Stimulated activated CD8-positive, alpha-beta memory T cell treated with anti-CD3 and anti-CD28 coated beads, Interleukin-15, amount 100 ng/mL, for 1 hour (primary cell): ENCODE results near the gene VPS13A.

Experiments
- DNase-seq: peaks from one replicate; pipeline ENCODE4 v3.0.0-alpha.2; 2020; ENCODE audit warnings: low read depth

The VPS13A gene

DNA sequence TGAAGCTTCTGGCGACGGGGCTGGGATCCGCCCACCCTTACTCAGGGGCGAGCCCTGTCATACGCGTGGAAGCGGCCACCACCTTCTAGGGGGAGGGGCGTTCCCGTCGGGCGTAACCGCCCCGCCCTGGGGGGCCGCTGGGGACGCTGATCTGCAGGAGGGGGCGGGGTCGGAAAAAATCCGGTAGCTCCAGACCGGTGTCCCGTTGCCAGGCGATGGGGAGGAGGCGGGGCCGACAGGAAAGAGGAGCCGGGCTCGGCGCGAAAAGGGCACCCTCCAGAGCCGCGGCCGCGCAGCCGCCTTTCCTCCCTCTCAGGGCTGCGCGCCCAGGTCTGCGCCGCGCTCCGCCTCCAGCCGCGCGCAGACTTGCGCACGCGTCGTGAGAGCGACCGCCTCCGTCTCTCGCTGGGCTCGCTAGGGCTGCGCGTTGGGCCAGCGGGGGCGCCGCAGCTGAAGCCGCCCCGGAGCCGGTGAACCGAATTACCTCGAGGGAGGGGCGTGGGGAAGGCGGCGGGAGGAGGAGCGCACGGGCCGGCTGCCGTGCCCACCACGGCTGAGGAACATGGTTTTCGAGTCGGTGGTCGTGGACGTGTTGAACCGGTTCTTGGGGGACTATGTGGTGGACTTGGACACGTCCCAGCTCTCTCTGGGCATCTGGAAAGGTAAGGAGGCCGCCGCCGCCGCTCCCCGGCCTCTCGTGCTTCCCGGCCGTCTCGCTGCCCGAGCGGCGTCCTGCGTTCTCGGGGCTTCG, at the start of gene VPS13A:
VPS13A (plus strand) TSS at position 392 of the 751 bp plus-strand sequence; CDS start at position 563, 171 bp downstream.
- DNase-seq = peak; percentile 76

DNA sequence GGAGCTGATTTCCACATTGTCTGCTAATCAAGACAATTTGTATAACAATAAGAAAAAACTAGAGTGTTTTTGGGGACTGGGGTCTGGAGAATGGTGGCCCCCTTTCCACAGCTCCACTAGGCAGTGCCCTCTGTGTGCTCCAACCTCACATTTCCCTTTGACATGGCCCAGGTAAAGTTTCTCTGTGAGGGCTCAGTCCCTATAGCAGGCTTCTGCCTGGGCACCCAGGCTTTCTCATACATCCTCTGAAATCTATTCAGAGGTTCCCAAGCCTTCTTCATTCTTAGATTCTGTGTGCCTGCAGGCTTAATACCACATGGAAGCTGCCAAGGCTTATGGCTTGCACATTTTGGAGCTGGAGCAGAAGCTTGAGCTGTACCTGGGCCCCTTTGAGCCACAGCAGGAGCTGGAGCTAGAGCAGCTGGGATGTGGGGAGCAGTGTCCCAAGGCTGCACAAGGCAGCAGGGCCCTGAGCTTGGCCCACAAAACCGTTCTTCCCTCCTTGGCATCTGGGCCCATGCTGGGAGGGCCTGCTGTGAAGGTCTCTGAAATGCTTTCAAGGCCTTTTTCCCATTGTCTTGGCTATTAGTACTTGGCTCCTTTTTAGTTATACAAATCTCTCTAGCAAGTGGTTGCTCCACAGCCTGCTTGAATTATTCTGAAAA, 49.1 kb upstream of the VPS13A start:
- DNase-seq = no peak

DNA sequence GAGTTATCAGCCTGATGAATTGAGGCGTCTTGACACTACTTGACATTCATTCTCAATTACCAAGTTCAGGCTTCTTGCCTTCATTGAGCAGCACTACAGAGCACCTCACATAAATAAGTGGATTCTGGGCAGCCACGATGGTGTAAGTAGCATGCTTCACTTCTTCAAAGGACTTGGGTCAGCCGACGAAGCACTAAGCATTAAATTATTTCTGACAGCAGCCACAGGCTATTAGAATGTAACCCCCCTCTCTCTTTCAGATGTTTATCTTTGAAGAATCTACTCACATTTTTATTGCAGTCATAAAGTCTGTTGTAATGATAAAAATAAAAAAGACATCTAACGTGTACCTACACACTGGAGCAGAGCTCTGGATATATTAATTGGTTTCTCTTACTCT, 45.9 kb upstream of the VPS13A start:
- no peak for DNase-seq

DNA sequence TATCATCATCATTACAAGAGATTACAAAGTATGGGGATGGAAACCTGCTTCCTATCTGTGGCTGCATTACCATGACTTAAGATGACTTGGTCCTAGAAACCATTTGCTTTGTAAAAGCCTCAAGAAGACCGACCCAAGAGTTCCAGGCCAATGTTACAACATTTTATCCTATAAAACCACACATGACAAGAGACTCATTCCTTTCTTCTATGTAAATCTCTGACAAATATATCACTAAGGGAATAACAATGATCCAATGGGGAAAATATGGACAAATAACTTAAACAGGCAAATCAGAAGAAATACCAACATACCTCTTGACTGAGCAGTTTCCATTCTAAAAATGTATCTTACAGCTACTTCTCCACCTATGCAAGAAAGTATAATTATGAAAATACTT, 44.3 kb upstream of the VPS13A start:
- DNase-seq = no peak

DNA sequence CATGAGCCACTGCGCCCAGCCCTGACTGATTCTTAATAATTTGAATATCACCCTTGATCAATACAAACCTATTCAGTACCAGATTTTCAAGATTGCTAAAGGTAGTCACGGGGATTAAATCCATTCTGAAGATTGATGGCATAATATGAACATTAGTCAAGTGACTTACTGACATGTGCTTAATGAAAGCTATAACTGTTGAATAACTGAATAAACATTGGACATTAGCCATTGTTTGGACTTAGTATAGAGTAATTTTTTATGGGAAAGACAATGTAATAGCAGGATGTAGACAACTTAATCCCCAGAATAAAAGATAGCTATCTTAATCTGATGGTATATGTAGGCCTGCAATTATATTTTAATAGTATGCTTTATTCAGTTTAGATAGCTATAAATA, 35.0 kb upstream of the VPS13A start:
- no peak for DNase-seq

DNA sequence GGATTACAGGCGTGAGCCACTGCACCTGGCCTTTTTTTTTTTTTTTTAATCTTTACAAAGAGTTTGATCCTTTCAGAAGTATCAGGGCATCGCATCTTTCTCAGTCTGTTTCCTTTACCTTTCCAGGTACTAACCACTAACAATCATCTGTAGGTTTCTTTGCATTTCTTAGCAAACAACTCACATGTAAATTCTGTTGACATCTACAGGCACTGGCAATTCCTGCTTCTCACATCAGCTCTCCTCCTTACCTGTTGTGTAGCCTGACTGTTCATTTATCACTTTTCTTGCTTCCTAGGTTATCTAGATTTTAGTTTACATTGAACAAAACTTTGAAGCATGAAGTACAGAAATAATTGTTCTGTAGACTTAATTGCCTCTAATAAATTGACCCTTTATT, 27.5 kb upstream of the VPS13A start:
- DNase-seq = no peak

DNA sequence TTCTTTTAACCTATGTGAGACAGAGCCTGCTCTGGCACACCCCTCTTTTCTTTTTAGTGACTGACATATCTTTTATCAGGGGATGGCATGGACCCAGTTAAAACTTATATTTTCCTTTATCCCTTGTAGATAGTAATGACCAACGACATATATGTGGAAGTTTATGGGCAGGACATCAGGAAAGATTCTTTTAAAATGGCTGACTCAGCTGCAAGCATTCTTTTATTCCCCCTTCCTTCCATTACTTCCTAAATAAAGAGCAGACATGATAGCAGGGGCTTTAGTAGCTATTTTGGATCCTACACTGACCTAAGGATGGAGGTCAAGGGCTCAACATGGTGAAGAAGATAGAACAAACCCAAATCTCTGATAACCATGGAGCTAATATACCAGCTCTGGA, 25.0 kb upstream of the VPS13A start:
- DNase-seq = no peak

DNA sequence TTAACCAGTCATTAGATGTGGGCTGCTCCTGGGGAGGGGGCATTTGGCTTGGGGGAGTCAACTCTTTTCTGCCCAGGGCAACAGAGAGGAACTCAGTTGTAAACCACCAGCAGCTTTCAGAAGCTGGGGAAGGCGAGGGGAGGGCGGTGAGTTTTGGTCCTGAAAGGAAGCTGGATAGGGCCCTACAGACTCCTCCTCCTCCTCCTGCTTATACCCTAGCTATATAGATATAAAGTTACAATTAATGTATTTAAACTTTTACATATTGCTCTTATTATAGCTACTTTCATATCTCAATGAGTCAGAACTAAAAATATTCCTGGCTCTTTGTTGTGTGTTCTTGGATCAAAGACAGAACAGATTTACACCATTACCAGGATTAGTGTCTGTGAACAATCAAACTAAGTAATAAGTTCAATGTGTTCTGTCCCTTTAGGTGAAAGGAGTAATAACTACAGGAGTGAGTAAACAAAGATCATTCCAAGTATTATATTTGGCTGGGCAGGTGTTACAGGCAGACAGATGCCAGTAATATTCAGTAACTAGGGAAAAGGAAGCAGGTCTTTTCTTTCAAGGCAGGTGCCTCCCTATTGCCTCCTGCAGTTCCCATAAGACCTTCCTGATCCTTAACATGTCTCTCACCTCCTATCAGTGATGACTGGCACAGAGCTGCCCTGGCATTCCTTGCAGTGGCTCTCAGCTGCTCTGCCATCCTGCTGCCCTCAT, 20.5 kb upstream of the VPS13A start:
- DNase-seq = no peak

DNA sequence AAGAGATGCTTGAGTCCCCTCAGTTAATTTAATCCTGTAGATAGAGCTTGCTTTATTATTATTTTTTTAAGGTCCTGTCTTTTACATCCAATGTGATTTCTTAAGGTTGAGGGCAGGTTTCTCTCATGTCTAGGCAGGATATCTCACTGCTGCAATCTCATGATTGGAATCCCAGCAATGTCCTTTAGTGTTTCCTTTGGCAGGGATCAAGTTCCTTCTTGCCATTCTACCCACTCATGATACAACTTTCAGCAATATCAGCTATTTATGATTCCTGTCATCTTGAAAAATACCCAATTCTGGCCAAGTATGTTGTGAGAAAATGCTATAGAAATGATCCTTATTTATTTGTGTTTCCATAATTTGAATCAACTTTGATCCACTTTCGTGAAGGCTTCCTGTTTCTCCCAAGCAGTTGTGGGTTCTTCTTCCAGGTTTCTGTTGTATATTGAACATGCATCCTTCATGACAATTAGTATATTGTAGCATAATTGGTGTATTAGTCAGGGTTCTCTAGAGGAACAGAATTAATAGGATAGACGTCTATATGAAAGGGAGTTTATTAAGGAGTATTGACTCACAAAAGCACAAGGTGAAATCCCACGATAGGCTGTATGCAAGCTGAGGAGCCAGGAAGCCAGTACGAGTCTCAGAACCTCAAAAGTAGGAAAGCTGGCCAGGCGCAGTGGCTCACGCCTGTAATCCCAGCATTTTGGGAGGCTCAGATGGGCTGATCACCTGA, 18.4 kb upstream of the VPS13A start:
- DNase-seq = no peak

DNA sequence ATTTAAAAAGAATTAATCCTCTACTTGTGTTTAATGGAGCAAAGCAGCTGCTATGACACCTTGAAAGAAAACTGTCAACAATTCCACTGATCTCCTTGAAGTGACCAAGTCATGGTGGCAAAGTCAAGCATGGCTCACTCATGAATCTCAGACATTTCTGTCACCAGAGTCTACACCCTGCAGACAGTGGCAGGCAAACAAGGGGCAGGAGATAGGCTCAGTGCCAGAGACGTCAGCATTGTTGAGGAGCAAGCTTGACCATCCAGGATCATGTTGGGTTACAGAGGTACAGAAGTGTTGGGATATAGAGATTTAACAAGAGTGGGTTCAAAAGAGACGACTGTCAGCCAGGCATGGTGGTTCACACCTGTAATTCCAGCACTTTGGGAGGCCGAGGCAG, 16.1 kb upstream of the VPS13A start:
- no peak for DNase-seq

DNA sequence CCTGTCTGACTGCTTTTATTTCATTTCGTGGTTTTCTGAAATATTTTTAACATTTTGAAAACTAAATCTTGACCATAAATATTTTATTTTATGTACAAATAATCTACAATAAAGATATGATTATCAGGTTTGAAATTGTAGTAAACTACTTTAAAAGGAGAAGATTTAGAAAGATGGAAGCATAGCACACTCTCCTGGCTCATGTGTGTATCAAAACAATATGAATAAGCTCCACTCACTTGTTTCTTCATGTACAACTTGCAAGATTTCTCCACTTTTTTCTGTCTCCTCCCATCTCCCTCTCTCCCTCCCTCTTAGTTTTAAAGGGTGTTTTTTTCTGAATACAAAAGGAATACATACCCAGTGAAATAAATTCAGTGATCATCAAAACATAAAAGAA, 15.4 kb upstream of the VPS13A start:
- DNase-seq = no peak

DNA sequence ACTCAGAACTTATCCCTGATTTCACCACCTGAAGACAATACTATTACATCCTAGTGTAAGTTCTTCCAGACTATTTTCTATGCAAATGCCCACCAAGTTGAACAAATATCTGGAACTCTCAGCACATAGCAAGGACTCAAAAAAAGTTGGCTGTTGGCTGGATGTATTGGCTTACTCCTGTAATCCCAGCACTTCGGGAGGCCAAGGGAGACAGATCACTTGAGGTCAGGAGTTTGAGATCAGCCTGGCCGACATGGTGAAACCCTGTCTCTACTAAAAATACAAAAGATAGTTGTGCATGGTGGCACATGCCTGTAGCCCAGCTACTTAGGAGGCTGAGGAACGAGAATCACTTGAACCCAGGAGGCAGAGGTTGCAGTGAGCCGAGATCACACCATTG, 15.0 kb upstream of the VPS13A start:
- DNase-seq = no peak

DNA sequence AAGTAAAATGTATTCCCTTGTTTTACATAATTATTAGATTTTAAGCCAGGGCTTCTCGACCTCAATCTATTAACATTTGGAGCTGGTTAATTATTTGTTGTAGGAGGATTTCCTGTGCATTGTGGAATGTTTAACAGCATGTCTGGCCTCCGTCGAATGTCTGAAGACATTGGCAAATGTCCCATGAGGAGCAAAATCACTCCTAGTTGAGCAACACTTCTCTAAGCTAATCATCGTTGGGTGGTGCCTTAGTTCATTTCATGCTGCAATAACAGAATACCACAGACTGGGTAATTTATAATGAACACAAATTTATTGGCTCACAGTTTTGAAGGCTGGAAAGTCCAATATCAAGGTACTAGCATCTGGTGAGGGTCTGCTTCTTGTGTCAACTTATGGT, 13.4 kb upstream of the VPS13A start:
- no peak for DNase-seq

DNA sequence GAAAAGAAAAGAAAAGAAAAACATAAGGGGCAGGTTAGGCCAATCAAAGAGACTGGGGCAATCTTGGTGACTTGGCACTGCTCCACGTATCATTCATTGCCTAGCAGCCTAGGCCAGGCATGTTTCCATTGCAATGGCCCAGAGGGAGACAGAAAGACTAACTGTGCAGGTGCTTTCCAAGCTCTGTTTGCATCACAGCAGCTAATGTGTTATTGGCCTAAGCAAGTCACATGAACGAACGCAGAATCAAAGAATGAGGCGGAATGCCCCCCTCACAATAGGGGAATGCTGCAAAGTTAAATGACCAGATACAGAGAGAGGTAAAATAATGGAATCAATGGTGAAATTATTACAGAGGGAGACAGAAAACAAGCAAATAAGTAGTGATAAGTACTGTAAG, 11.1 kb upstream of the VPS13A start:
- DNase-seq = no peak

DNA sequence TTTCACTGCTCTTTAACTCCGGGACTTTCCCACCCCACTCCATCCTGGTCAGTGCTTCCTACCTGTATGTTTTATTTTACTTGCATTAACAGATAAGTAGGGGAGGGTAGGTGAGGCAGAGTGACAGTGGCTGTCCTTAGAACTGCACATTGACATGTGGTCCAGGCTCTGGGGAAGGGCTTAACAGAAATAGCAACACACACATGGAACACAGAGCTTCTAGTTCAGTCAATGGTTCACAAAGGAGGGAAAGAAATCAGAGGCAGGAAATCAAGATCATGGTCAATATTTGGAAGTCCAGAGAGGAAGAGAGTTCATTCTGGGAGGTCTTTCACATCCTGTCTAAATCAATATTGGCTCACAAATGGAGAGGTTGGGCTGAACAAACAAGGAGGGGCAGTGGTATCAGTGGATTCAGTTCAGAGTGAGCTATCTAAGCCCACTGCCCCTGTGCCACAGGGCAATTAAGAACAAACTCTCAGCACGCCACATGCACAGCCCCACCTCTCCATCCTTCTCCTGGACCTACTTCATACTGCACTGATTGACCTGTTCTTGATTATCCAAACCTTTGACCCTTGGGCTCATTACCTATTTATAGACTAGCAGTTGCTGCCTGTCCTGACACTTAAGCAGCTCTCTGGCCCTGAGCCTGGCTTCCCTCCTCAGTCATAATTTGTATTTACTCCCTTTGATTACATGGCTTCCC, 6.2 kb upstream of the VPS13A start:
- no peak for DNase-seq

DNA sequence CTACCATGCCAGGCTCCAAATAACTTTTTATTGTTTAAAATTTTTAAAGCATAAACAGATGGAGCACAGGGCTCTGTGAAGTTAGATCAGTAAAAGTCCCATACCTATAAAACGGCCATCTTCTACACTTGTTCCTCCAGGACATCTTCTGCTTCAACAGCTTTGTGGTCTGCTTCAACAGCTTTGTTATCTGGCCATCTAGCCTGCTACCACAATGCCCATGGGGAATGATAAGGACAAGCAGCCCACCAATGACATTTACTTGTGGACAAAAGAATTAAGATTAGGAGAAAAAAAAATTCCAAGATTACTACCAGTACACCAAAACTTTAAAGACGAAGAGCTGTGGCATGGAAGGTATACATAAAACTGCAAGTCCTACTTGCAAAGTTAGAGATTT, 2.2 kb upstream of the VPS13A start:
- DNase-seq = no peak

DNA sequence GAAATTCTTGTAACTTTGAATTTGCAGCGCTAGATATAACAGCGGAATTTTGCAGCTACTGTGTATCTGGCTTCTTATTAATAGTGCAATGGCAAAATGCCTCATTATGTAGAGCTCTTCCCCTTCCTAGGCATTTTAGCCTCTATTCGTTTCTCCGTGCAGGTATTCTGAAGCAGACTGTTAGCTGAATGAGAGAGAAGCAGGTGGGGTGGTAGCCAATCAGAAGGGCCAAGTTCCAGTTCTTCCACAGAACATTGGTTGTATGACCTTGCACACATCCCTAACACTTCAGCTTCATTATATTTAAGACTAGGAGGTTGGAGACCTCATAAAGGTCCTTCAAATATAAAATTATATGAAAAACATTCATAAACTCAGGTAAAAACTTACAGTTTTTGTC, 1.2 kb upstream of the VPS13A start:
- no peak for DNase-seq

DNA sequence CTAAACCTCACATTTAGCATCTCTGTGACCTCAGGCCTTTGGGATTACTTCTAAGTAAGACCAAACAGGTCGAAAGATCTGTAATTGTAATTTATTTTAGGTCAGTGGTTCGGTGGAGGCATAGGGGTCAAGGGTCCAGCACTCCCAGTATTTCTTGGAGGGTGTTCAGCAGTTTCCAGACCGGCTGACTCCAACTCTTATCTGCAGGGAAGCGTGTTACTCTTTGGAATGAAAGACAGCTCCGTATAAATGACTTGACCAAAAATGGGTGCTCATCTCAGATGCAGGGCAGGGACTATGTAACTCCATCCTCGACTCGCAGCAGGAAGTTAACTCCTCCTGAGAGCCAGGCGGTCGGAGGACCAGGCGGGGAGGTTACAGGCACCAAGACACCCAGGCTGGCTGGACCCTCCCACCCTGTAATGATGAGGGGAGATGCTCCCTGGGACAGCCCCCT, 620 bp upstream of the VPS13A start:
- DNase-seq = no peak

DNA sequence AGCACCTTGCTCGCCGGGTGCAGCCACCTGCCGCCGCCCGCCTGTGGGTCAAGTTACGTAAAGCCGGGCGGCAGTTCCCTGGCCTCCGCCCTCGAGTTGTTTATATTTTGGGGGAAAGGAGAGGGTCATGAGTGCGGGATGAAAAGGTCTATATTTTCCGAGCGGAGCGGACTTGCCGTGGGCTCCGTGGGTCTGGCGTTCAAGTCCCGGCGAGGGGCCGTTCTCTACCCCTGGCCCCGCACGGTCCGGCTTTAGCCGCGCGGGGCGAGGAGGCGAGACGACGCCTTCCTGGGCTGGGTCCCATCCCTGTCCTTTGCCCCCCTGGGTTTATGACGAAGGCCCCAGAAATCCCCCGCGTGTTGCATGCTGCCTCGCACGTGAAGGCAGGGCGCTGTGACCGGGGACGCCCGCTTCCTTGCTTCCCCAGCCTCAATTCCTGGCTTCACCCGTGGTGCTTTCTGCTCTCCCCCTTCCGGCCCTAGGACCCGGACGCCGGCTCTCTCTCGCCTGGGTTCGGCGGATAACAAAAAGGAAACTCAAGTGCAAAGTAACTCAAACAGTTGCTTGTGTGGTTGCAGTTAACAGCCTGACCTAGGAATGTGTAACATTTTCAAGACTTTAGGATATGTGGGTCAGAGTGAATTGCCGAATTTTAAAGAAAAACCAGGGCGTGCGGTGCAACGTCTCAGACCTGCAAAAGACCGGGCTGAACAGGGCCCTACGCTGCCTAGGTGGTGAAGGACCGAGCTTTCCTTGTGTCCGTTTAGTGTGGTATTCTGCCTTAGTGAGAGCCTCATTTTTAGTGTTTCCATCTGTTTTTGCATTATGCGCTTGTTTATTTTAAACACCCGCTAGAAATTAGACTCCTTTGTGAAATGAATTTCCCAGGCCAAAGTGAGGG, 810 bp downstream of the VPS13A start:
- peak; percentile 18 for DNase-seq

DNA sequence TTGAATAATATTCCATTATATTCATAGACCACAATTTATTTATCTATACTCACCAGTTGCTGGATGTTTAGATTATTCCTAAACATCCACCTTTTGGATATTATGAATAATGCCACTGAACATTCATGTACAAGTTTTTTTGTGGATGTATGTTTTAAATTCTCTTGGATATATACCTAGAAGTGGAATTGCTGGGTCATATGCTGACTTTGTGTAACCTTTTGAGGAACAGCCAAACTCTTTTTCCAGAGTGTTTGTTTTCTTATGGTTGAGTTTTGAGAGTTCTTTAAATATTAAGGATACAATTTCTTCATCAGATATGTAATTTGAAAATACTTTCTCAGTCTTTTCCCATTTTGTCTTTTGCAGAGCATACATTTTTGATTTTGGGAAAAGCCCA, 2.7 kb downstream of the VPS13A start:
- no peak for DNase-seq

DNA sequence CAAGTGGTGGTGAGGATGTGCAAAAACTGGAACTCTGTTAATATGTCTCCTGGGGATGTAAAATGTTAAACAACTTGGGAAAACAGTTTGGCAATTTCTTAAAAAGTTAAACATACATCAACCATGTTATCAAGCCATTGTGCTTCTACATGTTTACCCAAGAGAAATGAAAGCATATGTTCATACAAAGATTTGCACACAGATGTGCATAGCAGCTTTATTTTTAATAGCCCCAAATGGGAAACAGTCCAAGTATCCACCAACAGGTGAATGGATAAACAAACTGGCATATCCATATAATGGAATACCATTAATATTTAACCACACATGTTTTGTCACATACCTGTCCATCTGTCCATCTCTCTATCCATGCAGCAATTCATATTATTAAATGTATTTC, 6.2 kb downstream of the VPS13A start:
- no peak for DNase-seq
